Upper lobe of left lung (tissue), 6 donors: ENCODE measurements around the gene GRIK5. TPM values are rescaled to one million over a fixed set of nuclear protein-coding genes. Genes with fewer than 3 reads are reported as not detected.
A peak's percentile ranks its signal among the peaks of the same experiment; 100 is the strongest.

Experiments used
- ATAC-seq, 2 donors: fragments of 200-7000 bp; cut with Tn5 transposase; one replicate each; pipeline ENCODE4 v1.9.1; 2022; ENCODE audit warnings: mild to moderate bottlenecking in 2 of 2, moderate library complexity in 2 of 2; ENCODE audit not compliant: low FRiP score in 2 of 2
- DNase-seq, 2 donors: peaks; one replicate each; pipeline ENCODE4 v3.0.0-alpha.2; 2019 to 2020
- H3K27ac ChIP-seq, 4 donors: fragments of 200-600 bp; sonication (generic); one replicate each; pipeline ENCODE4 v1.5.1; 2016 to 2019
- H3K27me3 ChIP-seq, 4 donors: fragments of 200-600 bp; sonication (generic); one replicate each; pipeline ENCODE4 v1.5.1; 2017 to 2019
- H3K36me3 ChIP-seq, 4 donors: fragments of 200-600 bp; sonication (generic); one replicate each; pipeline ENCODE4 v1.5.1; 2016 to 2019
- H3K4me1 ChIP-seq, 4 donors: fragments of 200-600 bp; sonication (generic); one replicate each; pipeline ENCODE4 v1.5.1; 2018 to 2019
- H3K4me3 ChIP-seq, 4 donors: fragments of 200-600 bp; sonication (generic); one replicate each; pipeline ENCODE4 v1.5.1; 2017 to 2019; ENCODE audit warnings: mild to moderate bottlenecking in 2 of 4, moderate library complexity in 1 of 4
- H3K9me3 ChIP-seq, 4 donors: fragments of 200-600 bp; sonication (generic); one replicate each; pipeline ENCODE4 v1.5.1; 2018 to 2019
- CTCF ChIP-seq, 6 experiments: fragments of 450-650 bp in 4 of 6; fragments of 200-600 bp in 2 of 6; sonication (generic) in 2 of 6; IDR thresholded peaks; one replicate each; pipeline ENCODE4 v1.5.1; 2016 to 2019; ENCODE audit warnings: antibody characterized with exemption in 6 of 6
- EP300 ChIP-seq, 4 donors: sonication (generic); formaldehyde crosslinking; IDR thresholded peaks; one replicate each; pipeline ENCODE4 v1.5.1; 2017; ENCODE audit warnings: antibody characterized with exemption in 4 of 4, control low read depth in 2 of 4
- POLR2A ChIP-seq, 4 donors: fragments of 450-650 bp; IDR thresholded peaks; one replicate each; pipeline ENCODE4 v1.5.1; 2016 to 2017; ENCODE audit warnings: antibody characterized with exemption in 4 of 4, mild to moderate bottlenecking in 2 of 4
- POLR2AphosphoS5 ChIP-seq, 2 donors: sonication (generic); formaldehyde crosslinking; IDR thresholded peaks; one replicate each; pipeline ENCODE4 v1.5.1; 2017; ENCODE audit warnings: antibody characterized with exemption in 2 of 2
- WGBS, 2 donors: methylation state at CpG; one replicate each; pipeline ENCODE4 v1.1.5; 2017 to 2018; 5-methylcytosine and 5-hydroxymethylcytosine counted together
- total RNA-seq, 6 donors: library from RNA; depleted of rRNA in 4 of 6; stranded (reverse); fragments of >200 nt in 4 of 6; gene quantifications; one replicate each; pipeline versions ENCODE4 v1.1.0 to v1.2.1, GENCODE V29; 2016 to 2021
- donor health status: DM: no; HTN: no; CAD: no; lungs with moderate emphysema.
- donor health status: DM: no; HTN: yes; CAD: no; lungs with severe emphysema.

Gene GRIK5
- total RNA-seq, 6 donors from 2014 or later, result 0.15 to 2.7 (median 0.54) TPM; not detected in 1

GRCh38 chr19:42099336-42099925 lies 29.4 kb upstream of the GRIK5 start:
- Histone ChIP-seq H3K4me3 (no peak overlapping the region), H3K4me1 (peaks cover 0 to 5% (median 0%) of the 10 kb centered on the region in 4 donors), H3K36me3 (no peaks in the 10 kb centered on the region), H3K27ac (no peak overlapping the region), H3K27me3 (peaks cover 0 to 3% (median 0%) of the 10 kb centered on the region in 4 donors), H3K9me3 (no peaks in the 10 kb centered on the region)
- TF ChIP-seq EP300 (IDR thresholded peaks at IDR 0.05) (no peak), POLR2AphosphoS5 (IDR thresholded peaks at IDR 0.05) (no peak)
- ATAC-seq (no peak), DNase-seq (no peak)
- WGBS, 2 donors, result 73 to 88% methylated on average over 4 to 6 of the region's 6 CpGs

GRCh38 chr19:42098781-42099180 lies 28.8 kb upstream of the GRIK5 start:
- Histone ChIP-seq H3K27me3 (peaks cover 0 to 3% (median 0%) of the 10 kb centered on the region in 4 donors), H3K9me3 (no peaks in the 10 kb centered on the region), H3K36me3 (no peaks in the 10 kb centered on the region), H3K27ac (no peak overlapping the region), H3K4me1 (peaks cover 0 to 5% (median 0%) of the 10 kb centered on the region in 4 donors), H3K4me3 (no peak overlapping the region)
- WGBS, 2 donors, result 85 to 88% methylated on average over 6 of the region's 6 CpGs
- ATAC-seq (no peak), DNase-seq (no peak)
- TF ChIP-seq POLR2AphosphoS5 (IDR thresholded peaks at IDR 0.05) (no peak), EP300 (IDR thresholded peaks at IDR 0.05) (no peak), POLR2A (IDR thresholded peaks at IDR 0.05) (no peak), CTCF (IDR thresholded peaks at IDR 0.05) (no peak)

GRCh38 chr19:42097461-42097860 lies 27.5 kb upstream of the GRIK5 start:
- ATAC-seq, result no peak
- no peak overlapping the region for H3K4me3 ChIP-seq
- TF ChIP-seq POLR2A (IDR thresholded peaks at IDR 0.05) (no peak), POLR2AphosphoS5 (IDR thresholded peaks at IDR 0.05) (no peak), EP300 (IDR thresholded peaks at IDR 0.05) (no peak), CTCF (IDR thresholded peaks at IDR 0.05) (no peak)
- peaks cover 0 to 5% (median 0%) of the 10 kb centered on the region in 4 donors for H3K4me1 ChIP-seq
- no peaks in the 10 kb centered on the region for H3K9me3 ChIP-seq
- 78 to 84% methylated on average over 5 of the region's 5 CpGs for WGBS, 2 donors
- peaks cover 0 to 3% (median 0%) of the 10 kb centered on the region in 4 donors for H3K27me3 ChIP-seq
- no peaks in the 10 kb centered on the region for H3K36me3 ChIP-seq
- H3K27ac ChIP-seq, result no peak overlapping the region
- no peak for DNase-seq

GRCh38 chr19:42096255-42096837 lies 26.3 kb upstream of the GRIK5 start:
- no peak for ATAC-seq
- H3K27ac ChIP-seq, result no peak overlapping the region
- H3K4me3 ChIP-seq, result no peak overlapping the region
- no peak for DNase-seq
- no peaks in the 10 kb centered on the region for H3K36me3 ChIP-seq
- 52 to 74% methylated on average over 12 to 15 of the region's 15 CpGs for WGBS, 2 donors
- peaks cover 0 to 12% (median 0%) of the 10 kb centered on the region in 4 donors for H3K4me1 ChIP-seq
- TF ChIP-seq EP300 (IDR thresholded peaks at IDR 0.05) (no peak), POLR2AphosphoS5 (IDR thresholded peaks at IDR 0.05) (no peak), CTCF (IDR thresholded peaks at IDR 0.05) (no peak), POLR2A (IDR thresholded peaks at IDR 0.05) (no peak)
- no peaks in the 10 kb centered on the region for H3K9me3 ChIP-seq
- peaks cover 0 to 3% (median 0%) of the 10 kb centered on the region in 4 donors for H3K27me3 ChIP-seq

GRCh38 chr19:42095814-42096230 lies 25.8 kb upstream of the GRIK5 start:
- Histone ChIP-seq H3K27me3 (peaks cover 0 to 3% (median 0%) of the 10 kb centered on the region in 4 donors), H3K27ac (no peak overlapping the region), H3K4me3 (no peak overlapping the region), H3K4me1 (peaks cover 0 to 12% (median 0%) of the 10 kb centered on the region in 4 donors), H3K9me3 (no peaks in the 10 kb centered on the region), H3K36me3 (no peaks in the 10 kb centered on the region)
- 37 to 44% methylated on average over 5 to 12 of the region's 28 CpGs for WGBS, 2 donors
- peak in 1 of 2 donors; percentile 83 for DNase-seq
- TF ChIP-seq POLR2AphosphoS5 (IDR thresholded peaks at IDR 0.05) (no peak), EP300 (IDR thresholded peaks at IDR 0.05) (no peak), POLR2A (IDR thresholded peaks at IDR 0.05) (no peak), CTCF (IDR thresholded peaks at IDR 0.05) (no peak)
- ATAC-seq, result no peak
